Measurements from ENCODE around the gene CHCHD2.
"Not testable (repeated sequence)": the region's sequence is repeated elsewhere in the genome, so short reads cannot be mapped to it uniquely, and the experiment has no call there.

Gene CHCHD2

DNA sequence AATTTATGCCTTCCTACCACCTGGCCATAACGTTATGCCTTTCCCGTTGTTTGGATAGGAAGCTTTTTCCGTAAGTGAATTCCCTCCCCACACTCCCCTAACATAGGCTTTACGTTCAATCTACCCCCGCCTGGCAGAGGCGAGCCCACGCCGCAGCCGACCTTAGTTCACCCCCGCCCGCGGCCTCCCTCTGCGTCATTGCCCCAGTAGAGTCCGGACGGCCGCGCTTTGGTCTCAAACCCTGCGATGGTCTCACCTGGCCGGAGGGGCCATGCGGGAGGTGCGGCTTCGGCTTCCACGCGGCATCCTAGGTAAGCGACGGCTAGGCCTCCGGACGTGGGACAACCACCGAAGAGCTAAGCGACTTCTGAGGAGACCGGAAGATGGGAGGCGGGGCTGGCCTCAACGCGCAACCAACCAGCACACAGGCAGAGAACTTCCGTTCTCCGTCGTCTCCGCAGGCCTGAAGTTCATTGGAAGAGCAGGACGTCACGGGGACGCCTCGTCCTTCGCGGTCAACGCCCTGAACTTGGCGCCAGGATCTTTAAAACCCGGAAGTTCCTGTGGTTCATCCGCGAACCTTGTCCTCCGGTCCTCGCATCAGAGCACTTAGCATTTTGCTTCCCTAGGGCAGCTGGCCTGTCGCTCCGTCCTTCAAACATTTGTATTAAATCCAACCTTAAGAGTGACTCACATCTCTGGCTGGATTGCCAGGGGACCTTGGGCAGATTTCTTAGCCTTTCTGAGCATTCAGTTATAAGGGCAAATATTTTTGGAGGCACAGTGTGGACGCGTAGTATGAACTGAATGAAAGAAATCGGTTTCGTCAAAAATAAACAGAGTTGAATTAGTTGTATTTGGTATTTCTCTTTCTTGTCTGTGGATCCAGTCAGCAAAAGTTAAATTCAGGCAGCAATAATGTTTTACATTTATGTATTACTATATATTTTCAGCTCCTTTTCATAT, at the start of gene CHCHD2:
Gene CHCHD2 (minus strand): TSS at position 369 of the 966 bp plus-strand sequence. CDS start 63 bp downstream, at position 306.
- in situ Hi-C loops (cut with HindIII; ENCODE audit: low pct_unique_long_range_greater_than_20kb, low sequenced_read_pairs), result no loop called here
- peak; percentile 99 to 100 for DNase-seq (ENCODE audit: low read depth in 1 of 2, low spot score in 1 of 2)
- TF ChIP-seq JUND (IDR thresholded peaks at IDR 0.05; ENCODE audit: low read depth), result no peak

GRCh38 chr7:56131062-56131461, 24.8 kb upstream of the CHCHD2 start:
- in situ Hi-C loops (cut with HindIII; ENCODE audit: low pct_unique_long_range_greater_than_20kb, low sequenced_read_pairs); DNase-seq (ENCODE audit: low read depth in 1 of 2, low spot score in 1 of 2): not testable (repeated sequence)

- TF ChIP-seq JUND (IDR thresholded peaks at IDR 0.05; ENCODE audit: low read depth), result no peak
- in situ Hi-C loops (cut with HindIII; ENCODE audit: low pct_unique_long_range_greater_than_20kb, low sequenced_read_pairs), result no loop called here
- no peak for DNase-seq (ENCODE audit: low read depth in 1 of 2, low spot score in 1 of 2)
These were observed 21.1 kb upstream of the CHCHD2 start for GRCh38 chr7:56127241-56127975.

- in situ Hi-C loops (cut with HindIII; ENCODE audit: low pct_unique_long_range_greater_than_20kb, low sequenced_read_pairs), result no loop called here
- TF ChIP-seq JUND (IDR thresholded peaks at IDR 0.05; ENCODE audit: low read depth), result no peak
- DNase-seq (ENCODE audit: low read depth in 1 of 2, low spot score in 1 of 2), result no peak
These were observed 19.6 kb upstream of the CHCHD2 start for GRCh38 chr7:56125831-56126230.

- no peak for TF ChIP-seq JUND (IDR thresholded peaks at IDR 0.05; ENCODE audit: low read depth)
- no peak for DNase-seq (ENCODE audit: low read depth in 1 of 2, low spot score in 1 of 2)
- in situ Hi-C loops (cut with HindIII; ENCODE audit: low pct_unique_long_range_greater_than_20kb, low sequenced_read_pairs), result no loop called here
These were observed 18.7 kb upstream of the CHCHD2 start for GRCh38 chr7:56124981-56125380.

GRCh38 chr7:56121440-56121839, 15.2 kb upstream of the CHCHD2 start:
- in situ Hi-C loops (cut with HindIII; ENCODE audit: low pct_unique_long_range_greater_than_20kb, low sequenced_read_pairs), result no loop called here
- TF ChIP-seq JUND (IDR thresholded peaks at IDR 0.05; ENCODE audit: low read depth), result no peak
- DNase-seq (ENCODE audit: low read depth in 1 of 2, low spot score in 1 of 2), result no peak

DNA sequence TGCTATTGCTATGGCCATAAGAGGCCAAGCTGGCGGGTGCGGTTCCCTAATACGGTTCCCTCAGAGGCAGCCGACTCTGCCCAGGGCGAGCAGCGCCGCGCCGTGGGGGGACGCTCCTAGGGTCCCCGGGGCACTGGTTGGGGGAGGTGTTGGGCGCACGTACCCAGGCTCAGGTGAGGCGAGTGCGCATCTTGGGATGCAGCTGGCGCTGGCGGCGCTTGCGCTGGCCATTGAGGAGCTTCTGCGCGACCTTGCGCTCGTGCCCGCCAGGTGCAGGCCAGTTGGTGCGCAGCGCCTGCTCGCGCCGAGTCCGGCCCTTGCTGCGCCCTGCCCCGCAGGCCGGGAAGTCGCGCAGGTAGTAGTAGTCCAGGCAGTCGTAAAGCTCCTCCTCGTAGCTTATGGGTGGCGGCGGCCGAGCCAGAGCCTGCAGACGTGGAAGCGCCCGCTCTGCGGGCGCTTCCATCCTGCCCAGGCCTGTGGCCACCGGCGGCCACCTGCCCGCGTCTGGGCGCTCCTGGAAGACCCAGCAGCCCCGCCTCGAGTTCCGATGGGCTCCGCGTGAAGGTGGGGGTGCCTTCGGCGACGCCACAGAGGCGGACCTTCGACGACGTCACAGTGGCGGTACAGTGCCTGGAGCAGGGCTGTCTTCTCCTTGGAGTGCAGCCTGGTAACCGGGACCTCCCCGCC, 9.7 kb upstream of the CHCHD2 start, which contains the start of gene NUPR2:
Gene NUPR2 (minus strand): TSS at position 566 of the 687 bp plus-strand sequence. CDS start 103 bp downstream, at position 463.
- DNase-seq (ENCODE audit: low read depth in 1 of 2, low spot score in 1 of 2), result no peak
- in situ Hi-C loops (cut with HindIII; ENCODE audit: low pct_unique_long_range_greater_than_20kb, low sequenced_read_pairs), result no loop called here
- TF ChIP-seq JUND (IDR thresholded peaks at IDR 0.05; ENCODE audit: low read depth), result no peak

DNA sequence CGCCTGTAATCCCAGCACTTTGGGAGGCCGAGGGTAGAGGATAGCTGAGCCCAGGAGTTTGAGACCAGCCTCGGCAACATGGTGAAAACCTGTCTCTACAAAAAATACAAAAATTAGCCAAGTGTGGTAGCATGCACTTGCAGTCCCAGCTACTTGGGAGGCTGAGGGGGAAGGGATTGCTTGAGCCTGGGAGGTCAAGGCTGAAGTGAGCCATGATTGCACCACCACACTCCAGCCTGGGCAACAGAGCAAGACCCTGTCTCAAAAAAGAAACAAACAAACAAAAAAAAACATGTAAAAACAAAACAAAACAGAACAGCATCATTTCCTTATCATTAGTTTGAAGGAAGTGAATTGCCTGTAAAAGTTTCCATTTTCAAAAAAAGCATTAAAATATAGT, 6.0 kb upstream of the CHCHD2 start:
- in situ Hi-C loops (cut with HindIII; ENCODE audit: low pct_unique_long_range_greater_than_20kb, low sequenced_read_pairs), result not testable (repeated sequence)

GRCh38 chr7:56110611-56111010, 4.3 kb upstream of the CHCHD2 start:
- no peak for DNase-seq (ENCODE audit: low read depth in 1 of 2, low spot score in 1 of 2)
- no peak for TF ChIP-seq JUND (IDR thresholded peaks at IDR 0.05; ENCODE audit: low read depth)
- in situ Hi-C loops (cut with HindIII; ENCODE audit: low pct_unique_long_range_greater_than_20kb, low sequenced_read_pairs), result no loop called here

More for the DNA sequence above, 6.0 kb upstream of the CHCHD2 start:
- DNase-seq (ENCODE audit: low read depth in 1 of 2, low spot score in 1 of 2), result not testable (repeated sequence)

DNA sequence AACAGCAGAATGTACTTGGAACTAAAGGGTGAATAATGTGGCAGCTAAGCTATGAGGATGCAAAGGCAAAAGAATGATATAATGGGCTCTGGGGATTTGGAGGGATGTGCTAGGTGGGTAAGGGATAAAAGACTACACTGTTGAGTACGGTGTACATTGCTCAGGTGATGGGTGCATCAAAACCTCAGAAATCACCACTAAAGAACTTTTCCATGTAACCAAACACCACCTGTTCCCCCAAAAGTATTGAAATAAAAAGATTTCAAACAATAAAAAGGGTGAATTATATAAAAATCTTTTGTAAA, 1.6 kb upstream of the CHCHD2 start:
- no peak for TF ChIP-seq JUND (IDR thresholded peaks at IDR 0.05; ENCODE audit: low read depth)
- in situ Hi-C loops (cut with HindIII; ENCODE audit: low pct_unique_long_range_greater_than_20kb, low sequenced_read_pairs), result no loop called here
- DNase-seq (ENCODE audit: low read depth in 1 of 2, low spot score in 1 of 2), result no peak

- in situ Hi-C loops (cut with HindIII; ENCODE audit: low pct_unique_long_range_greater_than_20kb, low sequenced_read_pairs), result no loop called here
- TF ChIP-seq JUND (IDR thresholded peaks at IDR 0.05; ENCODE audit: low read depth), result no peak
- DNase-seq (ENCODE audit: low read depth in 1 of 2, low spot score in 1 of 2), result peak in 1 of 2 experiments; percentile 58
These were observed 768 bp downstream of the CHCHD2 start for GRCh38 chr7:56105508-56105907.

DNA sequence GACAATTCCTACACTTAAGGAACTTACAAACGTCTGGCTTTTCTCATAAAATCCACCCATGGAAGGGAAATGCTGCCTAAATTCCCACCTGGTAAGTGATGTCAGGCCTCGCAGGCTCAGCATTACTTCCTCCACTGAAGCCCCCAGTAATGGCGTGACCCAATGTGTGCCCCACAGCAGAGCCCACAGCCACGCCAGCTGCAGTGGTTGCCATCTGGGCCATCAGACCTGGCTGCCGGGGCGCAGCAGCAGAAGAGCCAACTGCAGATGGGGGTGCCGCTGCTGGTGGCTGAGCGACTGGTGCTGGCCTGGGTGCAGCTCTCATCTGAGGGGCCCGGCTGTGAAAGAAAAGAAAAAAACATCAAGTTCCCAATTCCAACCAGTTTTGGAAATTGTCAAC, 2.1 kb downstream of the CHCHD2 start:
- in situ Hi-C loops (cut with HindIII; ENCODE audit: low pct_unique_long_range_greater_than_20kb, low sequenced_read_pairs); DNase-seq (ENCODE audit: low read depth in 1 of 2, low spot score in 1 of 2): not testable (repeated sequence)

DNA sequence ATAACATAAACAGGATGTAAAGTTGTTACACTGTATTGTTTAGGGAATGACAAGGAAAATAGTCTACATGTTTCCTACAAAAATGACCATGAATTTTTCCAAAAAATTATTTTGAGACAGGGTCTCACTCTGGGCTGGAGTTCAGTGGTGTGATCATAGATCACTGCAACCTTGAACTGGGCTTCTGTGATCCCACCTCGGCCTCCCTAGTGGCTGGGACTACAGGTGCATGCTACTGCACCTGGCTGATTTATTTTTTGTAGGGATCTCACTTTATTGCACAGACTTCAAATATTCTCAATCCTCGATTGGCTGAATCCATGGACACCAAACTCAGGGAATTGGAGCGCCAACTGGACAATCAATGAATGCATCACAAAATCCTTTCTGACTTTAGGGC, 6.6 kb downstream of the CHCHD2 start:
- no peak for TF ChIP-seq JUND (IDR thresholded peaks at IDR 0.05; ENCODE audit: low read depth)
- no peak for DNase-seq (ENCODE audit: low read depth in 1 of 2, low spot score in 1 of 2)
- in situ Hi-C loops (cut with HindIII; ENCODE audit: low pct_unique_long_range_greater_than_20kb, low sequenced_read_pairs), result no loop called here

DNA sequence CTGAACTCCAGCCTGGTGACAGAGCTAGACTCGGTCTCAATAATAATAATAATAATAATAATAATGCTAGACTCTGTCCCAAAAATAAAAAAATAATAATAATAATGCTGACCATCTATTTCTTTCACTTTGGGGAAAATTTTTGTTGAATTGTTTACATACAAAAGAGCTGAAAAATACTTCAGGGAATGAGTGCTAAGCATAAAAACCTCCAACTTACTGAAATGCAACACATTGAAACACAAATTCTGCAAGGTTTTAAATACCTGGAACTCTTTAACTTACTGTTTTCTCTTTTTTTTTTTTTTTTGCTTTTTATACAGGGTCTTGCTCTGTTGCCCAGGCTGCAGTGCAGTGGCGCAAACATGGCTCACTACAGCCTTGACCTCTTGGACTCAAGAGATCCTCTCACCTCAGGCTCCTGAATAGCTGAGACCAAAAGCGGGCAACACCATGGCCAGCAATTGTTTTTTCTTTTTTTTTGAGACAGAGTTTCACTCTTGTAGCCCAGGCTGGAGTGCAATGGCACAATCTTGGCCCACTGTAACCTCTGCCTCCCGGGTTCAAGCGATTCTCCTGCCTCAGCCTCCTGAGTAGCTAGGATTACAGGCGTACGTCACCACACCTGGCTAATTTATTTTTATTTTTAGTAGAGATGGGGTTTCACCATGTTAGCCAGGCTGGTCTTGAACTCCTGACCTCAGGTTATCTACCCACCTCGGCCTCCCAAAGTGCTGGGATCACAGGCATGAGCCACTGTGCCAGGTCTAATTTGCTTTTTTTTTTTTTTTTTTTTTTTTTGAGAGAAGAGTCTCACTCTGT, 7.9 kb downstream of the CHCHD2 start:
- DNase-seq (ENCODE audit: low read depth in 1 of 2, low spot score in 1 of 2); in situ Hi-C loops (cut with HindIII; ENCODE audit: low pct_unique_long_range_greater_than_20kb, low sequenced_read_pairs): not testable (repeated sequence)
